HG02938 (cell line): ENCODE measurements around the gene ANKLE2.

ENCODE experiments used
- ATAC-seq: cut with Tn5 transposase; IDR thresholded peaks from one replicate; pipeline ENCODE4 v1.9.1; 2021; ENCODE audit warnings: mild to moderate bottlenecking, moderate library complexity; ENCODE audit not compliant: unreplicated experiment

Gene ANKLE2

GRCh38 chr12:132723015-132723763, 38.4 kb downstream of the ANKLE2 start:
- no peak for ATAC-seq

GRCh38 chr12:132720606-132721345, 40.9 kb downstream of the ANKLE2 start:
- ATAC-seq: no peak

DNA sequence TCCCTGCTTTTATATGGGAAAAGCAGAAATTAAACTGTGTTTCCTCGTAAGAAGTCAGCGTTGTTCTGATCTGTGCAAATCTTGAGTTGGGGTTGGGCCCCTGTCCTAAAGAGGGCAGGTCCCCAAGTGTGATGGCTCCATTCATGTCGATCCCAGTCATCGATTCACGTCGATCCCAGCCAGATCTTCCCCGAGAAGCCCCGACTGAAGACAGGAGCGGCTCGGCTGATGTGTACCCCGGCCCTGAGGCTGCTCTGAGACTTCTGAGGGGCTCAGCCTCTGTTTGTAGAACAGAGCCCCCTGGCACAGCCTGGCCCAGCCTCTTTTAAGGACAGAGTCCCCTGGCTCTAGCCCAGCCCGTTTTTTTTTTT, 41.7 kb downstream of the ANKLE2 start:
- no peak for ATAC-seq

- ATAC-seq: no peak
Measured at GRCh38 chr12:132719141-132719953, 42.3 kb downstream of the ANKLE2 start.

DNA sequence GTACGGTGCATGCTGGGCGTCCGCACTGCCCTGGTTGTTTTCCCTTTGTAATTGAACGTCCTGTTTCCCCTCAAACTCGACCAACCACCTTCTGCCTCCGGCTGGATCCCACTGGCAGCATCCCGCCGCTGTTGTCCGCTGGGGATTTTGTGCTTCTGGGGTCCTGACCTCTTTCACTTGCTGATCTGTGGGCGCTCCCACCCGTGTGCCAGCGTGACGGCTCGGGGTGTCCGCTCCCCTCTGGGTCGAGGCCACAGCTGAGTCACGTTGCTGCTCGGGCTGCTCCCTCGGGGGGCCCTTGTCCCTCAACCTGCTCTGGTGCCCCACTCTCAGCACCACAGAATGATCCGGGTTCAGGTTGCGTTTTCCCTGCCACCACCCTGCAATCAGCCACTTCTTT, 43.0 kb downstream of the ANKLE2 start:
- no peak for ATAC-seq

DNA sequence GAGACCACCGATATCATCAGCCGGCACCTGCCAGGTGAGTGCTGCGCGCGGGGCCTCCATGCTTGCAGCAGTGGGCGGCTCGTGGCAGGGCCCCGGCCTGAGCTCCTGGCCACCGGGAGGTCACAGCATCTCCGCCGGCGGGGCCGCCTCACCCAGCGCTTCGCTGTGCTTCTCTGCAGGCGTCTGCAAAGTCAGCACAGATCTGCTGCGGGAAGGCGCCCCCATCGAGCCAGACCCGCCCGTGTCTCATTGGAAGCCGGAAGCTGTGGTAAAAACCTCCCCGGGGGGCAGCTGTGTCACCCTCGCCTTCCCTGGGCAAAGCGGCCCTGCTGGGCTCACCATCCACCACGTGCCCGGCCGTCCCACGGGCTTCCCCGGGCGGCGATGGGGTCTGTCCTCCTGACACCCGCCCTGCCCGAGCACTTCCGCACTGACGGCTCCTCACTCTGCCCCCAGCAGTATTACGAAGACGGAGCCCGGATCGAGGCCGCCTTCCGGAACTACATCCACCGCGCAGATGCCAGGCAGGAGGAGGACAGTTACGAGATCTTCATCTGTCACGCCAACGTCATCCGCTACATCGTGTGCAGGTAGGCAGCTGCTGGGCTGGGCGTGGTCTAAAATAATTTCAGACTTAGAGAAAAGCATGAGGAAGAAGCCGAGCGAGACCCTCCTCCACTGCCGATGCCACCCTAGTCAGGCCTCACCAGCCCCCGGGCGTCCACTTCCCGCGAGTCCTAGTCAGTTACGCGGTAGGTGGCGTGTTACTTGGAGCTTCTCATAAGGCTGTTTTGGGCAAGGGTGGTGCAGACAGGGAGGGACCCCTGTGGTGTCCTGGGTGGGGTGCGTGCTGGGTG, 43.9 kb downstream of the ANKLE2 start:
- ATAC-seq: no peak

GRCh38 chr12:132717011-132717410, 44.6 kb downstream of the ANKLE2 start:
- ATAC-seq: no peak

GRCh38 chr12:132716356-132716755, 45.3 kb downstream of the ANKLE2 start:
- no peak for ATAC-seq

- no peak for ATAC-seq
Measured at GRCh38 chr12:132715874-132716273, 45.8 kb downstream of the ANKLE2 start.

GRCh38 chr12:132713123-132713522, 48.5 kb downstream of the ANKLE2 start:
- no peak for ATAC-seq

- peak; percentile 14 for ATAC-seq
Measured at GRCh38 chr12:132711080-132711843, 50.4 kb downstream of the ANKLE2 start.

DNA sequence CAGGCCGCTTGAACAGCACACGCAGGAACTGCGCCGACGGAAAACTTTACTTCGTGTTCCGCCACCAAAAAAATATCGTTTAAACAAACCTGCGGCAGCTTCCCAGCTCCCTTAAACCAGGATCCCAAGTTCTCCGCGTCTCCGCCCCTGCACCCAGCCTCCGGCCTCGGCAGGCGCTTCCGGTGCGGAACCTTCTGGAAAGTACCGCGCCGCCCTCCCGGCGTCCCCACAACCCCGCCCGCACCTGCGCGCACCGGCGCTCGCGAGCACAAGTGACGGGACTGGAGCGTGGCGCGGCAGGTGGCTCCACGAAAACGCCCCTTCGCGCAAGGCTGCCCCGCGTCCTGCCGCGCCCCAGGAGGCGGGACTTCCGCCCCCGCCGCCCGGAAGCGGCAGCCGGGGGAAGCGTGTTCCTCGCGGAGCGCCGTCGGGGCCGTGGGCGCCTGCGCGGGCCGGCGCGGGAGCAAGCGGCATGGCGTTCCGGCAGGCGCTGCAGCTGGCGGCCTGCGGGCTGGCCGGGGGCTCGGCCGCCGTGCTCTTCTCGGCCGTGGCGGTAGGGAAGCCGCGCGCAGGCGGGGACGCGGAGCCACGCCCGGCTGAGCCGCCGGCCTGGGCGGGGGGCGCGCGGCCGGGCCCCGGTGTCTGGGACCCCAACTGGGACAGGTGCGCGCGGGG, 51.1 kb downstream of the ANKLE2 start, which contains the start of gene PGAM5:
Gene PGAM5, plus strand, starts transcription at position 438 of the 675 bp plus-strand sequence. Its CDS starts 35 bp downstream, at position 473.
- ATAC-seq: peak; percentile 72

DNA sequence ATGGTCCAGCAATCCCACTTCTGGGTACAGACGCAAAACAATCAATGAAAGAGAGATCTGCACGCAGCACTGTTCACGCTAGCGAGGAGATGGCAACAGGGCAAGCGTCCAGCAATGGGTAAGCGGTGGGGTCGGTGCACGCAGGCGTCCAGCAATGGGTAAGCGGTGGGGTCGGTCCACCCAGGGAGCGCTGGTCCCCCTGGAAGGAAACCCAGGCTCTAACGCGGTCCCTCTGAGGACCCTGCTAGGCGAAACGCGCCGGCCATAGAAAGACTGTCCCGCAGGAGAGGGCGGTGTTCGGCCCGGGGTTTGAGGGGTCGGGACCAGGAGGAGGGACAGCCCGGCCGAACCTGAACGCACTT, 51.6 kb downstream of the ANKLE2 start:
- peak; percentile 30 for ATAC-seq

DNA sequence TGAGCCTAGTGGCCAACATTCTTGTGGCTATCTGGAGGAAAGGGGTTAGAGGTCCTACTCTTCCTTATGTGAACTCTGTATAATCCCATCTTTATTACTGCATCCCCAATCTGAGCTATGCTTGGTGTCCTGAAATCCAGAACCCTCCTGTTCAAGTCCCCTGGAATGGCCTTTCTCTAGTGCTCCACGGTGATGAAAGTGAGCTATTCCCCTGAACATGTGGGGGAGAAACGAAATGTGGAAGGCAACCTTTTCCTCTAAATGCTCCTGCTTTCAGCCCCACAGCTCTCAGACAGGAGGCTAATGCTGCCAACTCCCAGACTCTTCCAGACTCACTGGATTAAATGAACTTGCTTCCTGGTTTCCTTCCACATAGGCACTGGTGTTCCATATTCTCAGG, 53.5 kb downstream of the ANKLE2 start:
- ATAC-seq: no peak

DNA sequence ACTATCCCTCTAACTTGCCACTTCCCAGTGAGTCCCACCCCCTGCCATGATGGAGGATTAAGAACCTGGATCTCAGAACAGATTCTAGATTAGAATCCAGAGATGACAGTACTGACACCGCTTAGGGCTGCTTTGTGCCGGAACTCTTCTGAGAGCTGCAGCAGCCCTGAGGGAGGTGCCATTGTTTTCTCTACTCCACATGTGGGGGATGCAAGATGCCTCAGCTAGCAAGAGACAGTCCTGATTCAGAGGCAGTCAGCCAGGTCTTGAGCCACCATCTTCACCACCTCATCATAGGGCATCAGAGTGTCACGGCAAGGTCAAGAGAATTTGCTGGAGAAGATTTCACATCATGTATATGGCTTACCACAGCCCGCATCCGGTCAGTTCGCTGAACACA, 54.4 kb downstream of the ANKLE2 start:
- no peak for ATAC-seq

DNA sequence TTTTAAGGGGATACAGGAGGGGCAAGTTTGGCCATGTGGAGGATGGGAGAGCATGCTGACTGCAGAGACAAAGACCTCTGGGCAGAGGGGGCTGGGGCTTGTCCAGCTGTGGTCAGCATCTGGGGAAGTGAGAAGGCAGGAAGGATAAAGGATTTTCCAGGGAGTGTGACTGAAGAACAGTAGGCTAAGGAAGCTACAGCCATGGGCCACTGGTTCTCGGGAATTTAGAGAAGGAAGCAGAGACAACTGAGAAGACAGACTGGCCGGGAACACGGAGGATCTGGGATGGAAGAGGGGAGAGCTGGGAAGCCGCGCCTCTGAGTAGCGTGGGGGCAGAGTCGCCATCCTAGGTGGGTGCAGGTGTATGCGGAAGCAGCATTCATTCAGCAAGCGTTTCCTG, 58.0 kb downstream of the ANKLE2 start:
- no peak for ATAC-seq

- ATAC-seq: no peak
Measured at GRCh38 chr12:132702640-132703039, 59.0 kb downstream of the ANKLE2 start.

- ATAC-seq: no peak
Measured at GRCh38 chr12:132700212-132700822, 61.3 kb downstream of the ANKLE2 start.

- no peak for ATAC-seq
Measured at GRCh38 chr12:132698341-132698740, 63.3 kb downstream of the ANKLE2 start.
